HG02970 (cell line): Measurements from ENCODE around the gene MTNR1B.

Source experiments
- ATAC-seq: cut with Tn5 transposase; IDR thresholded peaks from one replicate; pipeline ENCODE4 v1.9.1; 2021; ENCODE audit warnings: mild to moderate bottlenecking, moderate library complexity, moderate number of reproducible peaks; ENCODE audit not compliant: unreplicated experiment, low FRiP score

MTNR1B gene

DNA sequence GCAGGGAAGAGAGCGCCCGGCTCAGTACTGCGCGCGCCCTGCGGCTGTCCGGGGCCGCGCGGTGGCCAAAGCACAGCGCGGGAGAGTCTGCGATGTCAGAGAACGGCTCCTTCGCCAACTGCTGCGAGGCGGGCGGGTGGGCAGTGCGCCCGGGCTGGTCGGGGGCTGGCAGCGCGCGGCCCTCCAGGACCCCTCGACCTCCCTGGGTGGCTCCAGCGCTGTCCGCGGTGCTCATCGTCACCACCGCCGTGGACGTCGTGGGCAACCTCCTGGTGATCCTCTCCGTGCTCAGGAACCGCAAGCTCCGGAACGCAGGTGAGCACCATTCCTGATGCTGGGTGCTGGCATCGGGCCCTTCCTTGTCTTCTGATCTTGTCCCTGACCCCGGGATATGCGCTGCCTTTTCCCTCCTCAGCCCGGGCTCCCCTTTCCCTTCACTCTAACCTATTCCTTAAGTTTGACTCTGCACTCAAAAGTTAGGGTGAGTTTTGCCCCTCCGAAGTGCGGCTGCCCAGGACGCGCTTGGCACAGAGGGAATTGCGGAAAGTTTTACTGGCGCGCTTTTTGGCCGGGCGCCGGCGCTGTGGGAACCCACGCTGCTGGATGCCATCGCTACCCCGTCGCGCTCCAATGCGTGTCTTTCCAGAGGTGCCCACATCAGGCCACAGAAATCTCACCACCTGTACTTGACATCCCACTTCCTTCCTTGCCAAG, at the start of gene MTNR1B:
TSS of gene MTNR1B (plus strand) at position 18 of the 714 bp plus-strand sequence. CDS start at position 93, 75 bp downstream.
- ATAC-seq = no peak

DNA sequence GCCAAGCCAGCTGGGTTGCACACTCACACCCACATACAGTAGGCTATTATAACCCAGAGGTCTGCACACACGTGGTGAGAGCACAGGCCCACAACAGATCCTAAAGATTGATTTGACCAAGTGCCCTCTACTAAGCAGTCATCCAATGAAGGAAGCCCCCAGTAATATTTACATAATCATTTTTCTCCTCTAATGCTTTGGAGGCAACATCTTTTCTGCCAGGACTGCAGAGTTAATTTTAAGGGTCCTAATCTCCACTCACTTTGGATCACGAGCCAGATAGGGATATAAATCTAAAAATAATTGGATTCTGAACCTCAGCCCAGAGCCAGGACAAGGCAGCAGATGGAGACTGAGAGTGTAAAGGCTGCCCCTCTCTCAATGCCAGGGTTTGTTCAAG, 49.1 kb upstream of the MTNR1B start:
- no peak for ATAC-seq

DNA sequence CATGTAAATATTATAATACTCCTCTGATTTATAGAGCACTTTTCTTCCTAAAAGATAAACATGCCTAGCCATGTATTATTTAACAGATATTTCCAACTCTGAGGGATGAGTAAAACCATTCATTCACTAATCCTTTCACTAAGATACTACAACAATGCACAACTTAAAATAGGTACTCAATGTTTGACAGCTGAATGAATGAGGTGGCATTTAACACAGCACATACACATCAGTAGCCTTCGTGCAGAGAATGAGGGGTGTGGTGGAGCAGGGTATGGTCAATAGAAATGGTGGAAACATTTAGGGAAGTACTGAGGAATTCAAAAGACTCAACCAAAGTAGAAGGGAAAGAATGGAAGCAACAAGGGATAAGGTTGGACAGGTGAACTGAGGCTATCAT, 46.7 kb upstream of the MTNR1B start:
- ATAC-seq = no peak

DNA sequence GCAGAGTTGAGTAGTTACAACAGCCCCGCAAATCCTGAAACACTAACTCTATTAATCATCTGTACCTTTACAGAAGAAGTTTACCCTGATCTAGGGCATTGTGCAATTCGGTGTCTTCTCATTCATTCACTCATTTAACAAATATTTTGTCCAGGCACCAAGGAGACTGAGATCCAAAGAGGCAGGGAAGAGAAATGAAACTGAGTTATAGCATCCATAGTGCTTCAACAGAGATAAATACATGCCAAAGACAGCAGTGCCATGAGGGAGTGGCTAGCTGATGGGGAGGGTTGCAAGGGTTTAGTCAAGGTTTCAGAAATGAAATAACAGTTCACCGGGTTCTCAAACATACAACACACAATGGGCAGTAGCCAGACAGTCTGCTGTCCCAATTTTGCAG, 40.2 kb upstream of the MTNR1B start:
- no peak for ATAC-seq

DNA sequence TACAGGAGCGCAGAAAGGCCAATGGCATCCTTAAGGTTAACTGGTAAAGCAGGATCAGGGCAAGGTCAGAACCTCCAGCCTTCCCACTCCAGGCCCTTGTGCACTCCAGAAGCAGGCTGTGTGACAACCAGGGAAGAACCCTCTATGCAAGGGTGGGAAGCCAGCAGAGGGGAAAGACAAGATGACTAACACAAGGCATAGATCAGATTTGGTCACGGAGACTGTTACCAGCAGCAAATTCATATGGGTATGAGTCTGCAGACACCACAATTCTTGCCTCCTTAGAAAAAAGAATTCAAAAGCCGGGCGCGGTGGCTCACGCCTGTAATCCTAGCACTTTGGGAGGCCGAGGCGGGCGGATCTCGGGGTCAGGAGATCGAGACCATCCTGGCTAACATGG, 39.8 kb upstream of the MTNR1B start:
- ATAC-seq = no peak

DNA sequence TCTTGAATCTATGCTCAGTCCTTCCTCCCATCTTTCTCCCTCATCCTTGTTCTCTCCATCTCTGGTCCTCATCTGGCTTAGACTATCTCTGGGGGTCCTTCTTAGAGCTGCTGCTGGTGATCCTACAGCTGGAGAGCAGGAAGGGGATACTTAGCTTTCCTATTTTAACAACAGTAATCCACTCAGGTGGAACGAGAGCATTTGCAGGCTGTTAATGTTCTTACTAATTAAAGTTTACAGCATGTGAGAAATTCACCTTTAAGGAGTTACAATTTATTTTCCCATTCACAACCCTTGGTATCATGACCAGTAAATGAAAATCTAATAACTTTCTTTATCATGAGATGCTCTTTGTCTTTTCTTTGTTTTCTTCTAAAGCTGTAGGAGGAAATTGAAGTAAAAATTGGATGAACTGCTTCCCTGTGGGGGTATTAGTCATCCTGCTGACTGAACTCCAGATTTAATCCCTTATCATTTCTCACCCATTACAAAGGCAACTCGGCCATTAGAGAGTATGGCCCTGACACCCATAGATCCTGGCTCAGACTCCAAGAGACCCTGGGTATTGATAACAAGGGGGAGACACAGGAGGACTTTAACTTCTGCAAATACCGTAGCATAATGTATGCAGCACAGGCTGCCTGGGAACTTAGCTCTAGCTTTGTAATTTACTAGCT, 37.6 kb upstream of the MTNR1B start:
- ATAC-seq = no peak

DNA sequence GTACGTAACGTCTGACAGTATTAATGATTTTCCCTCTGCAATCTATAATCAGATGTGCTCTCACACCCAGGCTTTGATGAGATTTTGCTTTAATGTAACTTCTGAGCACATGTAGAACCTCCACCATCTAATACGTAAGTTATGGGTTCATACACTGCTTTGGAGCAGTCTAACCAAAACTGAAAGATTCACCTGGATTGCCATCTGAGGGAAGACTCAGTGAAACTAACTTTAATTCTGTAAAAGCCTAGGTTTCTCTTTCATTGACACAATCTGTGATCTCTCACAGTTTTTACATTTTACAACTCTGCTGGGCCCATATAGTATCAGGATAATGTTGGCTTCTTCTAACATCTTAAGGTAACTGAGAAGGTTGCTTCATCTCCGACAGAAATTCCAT, 30.1 kb upstream of the MTNR1B start:
- ATAC-seq = no peak

DNA sequence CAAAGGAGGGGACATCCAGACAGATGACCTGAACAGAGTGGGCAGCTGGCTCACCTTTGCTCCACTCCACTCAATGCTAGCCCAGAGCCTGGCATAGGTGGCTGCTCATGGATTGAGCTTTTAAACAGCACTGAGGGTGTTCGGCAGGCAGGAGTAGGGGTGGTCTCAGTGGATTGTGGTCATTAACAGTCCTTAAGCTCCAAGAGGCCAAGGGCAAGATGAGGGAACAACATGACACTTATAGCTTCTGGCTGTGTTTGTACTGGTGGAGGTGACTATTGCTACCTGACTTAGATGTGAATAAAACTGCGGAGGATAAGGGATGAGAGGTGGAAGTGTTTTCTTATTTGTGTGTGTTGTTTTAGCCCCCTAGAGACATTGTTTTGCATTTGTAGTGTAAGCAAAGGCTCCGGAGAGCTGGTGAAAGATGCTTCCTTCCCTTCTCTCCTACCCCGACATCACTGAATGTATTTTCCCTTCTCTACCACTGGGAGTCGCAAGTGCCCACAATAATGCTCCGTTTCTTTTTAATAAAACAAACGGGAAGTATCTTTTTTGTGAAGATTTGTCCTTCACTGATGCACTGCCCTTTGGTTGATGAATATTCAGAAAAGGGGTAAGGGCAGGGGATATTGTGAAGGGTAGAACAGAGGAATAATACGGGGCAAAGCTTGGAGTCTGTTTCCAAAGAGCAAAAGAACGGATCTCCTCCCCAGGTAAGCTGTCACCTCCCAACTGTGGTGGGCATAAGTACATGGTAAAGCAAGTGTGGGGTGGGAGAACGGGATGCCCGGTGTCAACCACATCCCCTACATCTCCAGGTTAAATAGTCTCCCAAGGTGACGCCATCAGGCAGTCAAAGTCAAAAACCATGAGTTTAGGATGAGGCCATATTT, 27.5 kb upstream of the MTNR1B start:
- peak; percentile 57 for ATAC-seq

DNA sequence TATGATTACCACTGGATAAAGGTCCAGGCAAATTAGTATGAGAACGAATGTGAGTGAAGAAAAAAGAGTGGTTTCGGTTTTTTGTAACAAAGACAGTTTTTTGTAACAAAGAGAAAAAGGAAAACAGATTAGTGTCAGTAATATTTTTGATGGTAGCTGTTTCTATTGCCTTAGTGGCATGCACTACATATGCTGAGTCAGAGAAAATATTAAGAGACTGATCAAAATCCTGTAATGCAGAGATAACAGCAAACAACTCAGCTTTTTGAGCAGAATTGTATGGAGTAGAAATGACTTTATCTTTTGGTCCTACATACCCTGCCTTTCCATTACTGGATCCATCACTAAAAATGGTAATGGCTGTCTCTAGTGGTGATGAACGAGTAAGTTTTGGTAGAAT, 22.7 kb upstream of the MTNR1B start:
- no peak for ATAC-seq

DNA sequence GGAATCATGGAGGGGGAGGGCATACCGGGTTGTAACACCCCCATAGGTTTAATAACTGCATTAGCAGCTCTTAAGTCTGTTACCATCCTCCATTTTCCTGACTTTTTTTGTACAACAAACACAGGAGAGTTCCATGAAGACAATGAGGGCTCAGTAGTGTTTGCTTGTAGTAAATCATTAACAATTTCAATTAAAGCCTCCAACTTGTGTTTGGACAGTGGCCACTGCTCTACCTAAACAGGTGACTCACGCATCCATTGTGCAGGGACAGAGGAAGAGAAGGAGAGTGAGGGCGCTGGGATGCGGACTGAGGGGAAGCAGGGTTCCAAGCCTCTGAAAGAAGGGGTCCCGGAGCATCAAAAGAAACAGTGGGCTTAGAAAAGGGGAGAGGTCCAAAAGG, 21.3 kb upstream of the MTNR1B start:
- no peak for ATAC-seq

DNA sequence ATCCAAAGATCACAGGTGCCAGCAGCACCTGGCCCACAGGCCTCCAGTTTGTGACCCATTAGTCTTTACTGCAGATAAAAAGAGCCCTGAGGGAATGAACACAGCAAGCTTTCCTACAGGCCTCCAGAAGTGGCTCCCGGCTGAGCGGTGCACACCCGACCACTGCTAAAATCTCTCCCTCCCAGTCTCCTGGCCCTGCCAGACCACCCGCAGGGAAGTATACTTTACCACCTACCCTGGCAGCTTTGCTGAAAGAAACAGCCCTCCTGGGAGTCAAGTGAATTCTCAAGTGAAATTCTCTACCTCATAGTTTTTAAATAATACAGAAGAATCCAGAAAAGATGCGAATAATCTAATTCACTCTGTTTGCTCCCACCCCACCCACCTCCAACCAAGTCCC, 15.4 kb upstream of the MTNR1B start:
- no peak for ATAC-seq

DNA sequence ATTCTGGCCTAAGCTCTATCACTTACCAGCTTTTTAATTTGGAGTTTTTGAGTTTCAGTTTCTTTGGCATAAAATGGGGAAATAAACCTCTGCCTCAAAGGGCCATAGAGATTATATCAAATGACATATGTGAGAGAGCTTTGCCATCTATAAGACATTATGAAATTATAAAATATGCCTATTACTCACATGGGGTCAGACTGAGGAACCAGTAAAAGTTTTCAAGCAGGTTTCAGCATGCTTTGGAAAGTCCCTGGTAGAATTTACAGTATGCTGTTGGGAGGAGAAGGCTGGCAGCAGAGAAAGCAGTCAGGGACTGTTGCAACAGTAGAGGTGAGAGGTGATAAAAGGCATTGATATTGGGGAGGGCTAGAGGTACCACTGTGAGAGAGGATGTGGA, 13.6 kb upstream of the MTNR1B start:
- ATAC-seq = no peak

DNA sequence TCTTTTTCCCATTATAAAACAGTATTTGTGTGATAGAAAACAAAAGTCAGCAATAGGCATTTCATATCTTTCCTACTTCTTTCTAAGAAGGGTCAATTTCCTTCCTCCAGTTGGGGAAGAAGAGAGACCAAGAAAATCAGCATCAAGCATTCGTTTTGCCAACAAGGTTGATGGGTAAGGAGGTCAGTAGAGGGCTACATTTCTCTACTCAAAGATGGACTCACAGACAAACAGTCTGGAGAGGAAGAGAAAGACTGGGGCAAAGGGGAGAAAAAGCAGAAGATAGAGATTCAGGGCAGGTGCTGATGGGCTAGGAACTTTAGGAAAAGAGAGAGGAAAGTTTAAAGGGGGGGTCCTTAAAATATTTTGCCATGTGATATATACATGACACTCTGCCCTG, 8.6 kb upstream of the MTNR1B start:
- ATAC-seq = no peak

DNA sequence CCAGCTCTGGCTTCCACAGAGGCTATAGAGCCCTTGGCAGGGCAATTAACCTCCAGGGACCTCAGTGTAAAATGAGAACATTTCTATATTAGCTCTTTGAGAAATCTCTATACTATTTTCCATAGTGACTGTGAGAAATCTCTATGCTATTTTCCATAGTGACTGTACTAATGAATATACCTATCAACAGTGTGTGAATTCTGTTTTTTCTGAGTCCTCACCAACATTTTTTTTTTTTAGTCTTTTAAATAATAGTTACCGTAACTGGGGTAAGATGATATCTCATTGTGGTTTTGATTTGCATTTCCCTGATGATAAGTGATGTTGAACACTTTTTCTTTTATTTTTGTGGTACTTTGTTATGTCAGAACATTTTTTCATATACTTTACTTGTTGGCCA, 7.0 kb upstream of the MTNR1B start:
- no peak for ATAC-seq

DNA sequence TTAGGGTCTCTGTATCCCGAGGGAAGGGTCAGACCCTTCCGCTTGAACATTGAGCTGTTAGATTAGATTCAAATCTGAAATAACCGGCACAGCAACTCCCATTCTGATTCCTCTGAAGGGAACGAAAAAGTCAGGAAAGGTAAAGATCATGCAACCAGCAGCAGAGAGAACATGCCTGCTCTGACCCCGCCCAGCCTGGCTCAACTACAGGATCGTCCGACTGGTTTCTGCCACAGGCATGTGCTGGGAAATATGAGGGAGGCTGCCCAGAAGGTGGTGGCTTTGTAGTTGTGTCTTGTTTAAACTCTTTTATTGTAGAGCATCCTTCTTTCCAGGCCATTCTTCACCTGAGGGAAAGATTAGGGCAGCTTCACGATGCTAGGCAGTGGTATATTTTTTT, 5.0 kb upstream of the MTNR1B start:
- no peak for ATAC-seq

DNA sequence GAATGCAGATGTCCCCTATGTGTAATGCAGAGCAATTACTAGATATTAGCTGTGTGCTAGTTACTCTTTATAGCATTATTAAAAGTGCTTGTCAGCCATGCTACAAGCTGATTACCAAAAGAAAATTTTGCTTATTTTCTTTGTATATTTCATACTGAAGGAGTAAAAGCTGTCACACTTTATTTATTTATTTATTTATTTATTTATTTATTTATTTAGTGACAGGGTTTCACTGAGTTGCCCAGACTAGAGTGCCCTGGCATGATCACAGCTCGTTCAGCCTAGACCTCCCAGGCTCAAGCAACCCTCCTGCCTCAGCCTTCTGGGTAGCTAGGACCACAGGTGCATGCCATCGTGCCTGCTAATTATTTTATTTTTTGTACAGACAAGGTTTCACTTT, 4.3 kb upstream of the MTNR1B start:
- ATAC-seq = no peak

DNA sequence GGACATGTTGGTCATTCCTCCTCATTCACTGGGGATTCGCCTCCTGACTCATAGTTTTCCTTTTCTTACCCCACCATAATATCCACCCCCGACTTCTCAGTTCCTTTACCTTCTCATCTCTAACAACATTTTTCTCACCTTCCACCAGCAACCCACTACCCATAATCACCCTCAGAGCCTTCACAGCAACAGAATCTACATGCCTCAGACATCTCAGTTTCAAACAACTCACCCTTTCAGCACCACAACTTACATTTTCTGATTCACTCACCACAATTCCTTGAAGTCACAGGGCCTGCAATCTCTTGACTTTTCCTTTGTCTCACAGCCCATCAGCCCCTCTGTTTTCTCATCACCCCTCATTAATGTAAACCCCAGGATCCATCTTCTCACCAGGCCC, 2.3 kb upstream of the MTNR1B start:
- ATAC-seq = no peak

DNA sequence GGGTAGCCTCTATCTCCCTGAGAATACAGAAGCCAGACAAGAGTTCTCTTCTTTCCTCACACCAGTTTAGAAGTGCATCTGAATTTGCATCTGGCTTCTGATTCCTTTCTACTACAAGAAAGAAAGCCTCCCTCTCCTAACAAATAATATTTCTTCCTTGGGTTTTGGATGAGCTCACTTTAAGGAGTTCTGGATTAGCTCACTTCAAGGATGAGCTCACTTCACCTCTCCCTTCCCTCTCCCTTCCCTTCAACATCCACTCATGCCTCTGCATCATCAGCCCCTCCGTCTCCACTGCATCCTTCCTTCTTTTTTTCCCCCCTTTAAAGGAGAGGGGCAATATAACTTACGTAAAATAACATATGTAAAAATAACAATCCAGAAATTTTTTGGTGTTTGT, 1.6 kb upstream of the MTNR1B start:
- ATAC-seq = no peak

DNA sequence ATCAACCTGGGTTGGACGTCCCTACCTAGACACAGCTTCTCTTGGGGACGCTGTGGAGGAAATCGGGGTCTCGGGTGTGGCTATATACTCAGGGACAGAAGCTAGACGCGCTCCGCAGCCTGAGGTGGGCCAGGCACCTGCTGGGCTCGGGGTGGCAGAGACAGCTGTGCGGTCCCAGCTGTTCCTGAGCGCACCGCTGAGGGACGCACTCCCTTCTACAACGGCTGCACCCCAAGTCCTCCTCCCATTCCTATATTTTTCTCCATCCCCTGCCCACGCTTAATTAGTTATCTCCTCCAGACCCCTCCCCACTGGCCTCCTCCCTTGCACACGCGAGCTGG, 188 bp upstream of the MTNR1B start:
- ATAC-seq = no peak

DNA sequence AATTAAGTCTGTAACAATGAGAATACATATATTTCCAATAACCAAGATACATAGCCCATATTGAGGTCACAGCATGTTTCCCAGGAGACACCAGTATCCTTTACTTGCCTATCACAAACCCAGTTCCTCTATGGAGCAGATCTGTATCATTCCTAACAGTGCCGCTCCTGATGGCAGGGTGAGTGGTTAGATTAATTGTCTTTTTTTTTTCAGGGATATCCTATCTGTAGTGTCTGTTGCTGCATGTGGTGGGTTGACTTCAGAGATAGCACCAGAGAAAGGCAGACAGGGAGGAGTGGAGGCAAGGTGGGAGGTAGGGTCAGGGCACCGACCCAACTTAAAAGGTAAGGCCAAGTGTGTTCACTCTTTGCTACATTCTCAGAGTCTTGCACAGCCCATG, 2.8 kb downstream of the MTNR1B start:
- no peak for ATAC-seq

DNA sequence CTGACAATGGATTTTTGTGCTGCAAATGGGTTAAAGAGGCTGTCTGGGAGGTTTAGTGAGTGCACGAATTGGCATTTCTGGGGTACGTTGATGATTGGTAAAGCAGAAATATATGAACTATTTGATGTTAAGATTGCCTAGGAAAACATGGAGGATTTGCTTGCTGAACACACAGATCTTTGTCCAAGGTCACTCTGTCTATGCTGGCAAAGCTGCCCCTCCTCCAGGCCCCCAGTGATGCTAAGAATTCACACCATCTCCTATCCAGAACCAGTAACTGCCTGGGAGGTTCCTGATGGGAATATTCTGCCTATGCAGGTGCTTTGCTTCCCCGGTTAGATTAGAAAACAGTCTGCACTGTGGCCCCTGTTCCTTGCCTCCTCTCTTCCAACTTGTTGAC, 5.8 kb downstream of the MTNR1B start:
- ATAC-seq = no peak

DNA sequence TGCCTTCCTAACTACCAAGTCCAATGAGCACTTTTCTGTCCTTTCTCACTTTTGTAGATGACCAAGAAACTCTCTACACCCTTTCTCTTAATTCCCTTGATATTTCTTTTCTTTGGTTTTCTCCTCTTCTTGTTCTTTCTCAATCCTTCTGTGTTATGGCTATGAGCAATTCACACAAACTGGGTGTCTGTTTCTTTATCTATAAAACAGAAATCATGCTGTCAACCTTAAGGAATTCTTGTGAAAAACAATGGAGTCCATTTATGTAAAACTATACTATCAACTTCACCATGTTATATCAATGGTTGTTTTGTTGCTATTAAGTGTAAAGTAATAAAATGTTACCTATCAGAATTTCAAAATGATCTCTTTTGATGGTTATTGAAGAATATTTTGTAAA, 7.2 kb downstream of the MTNR1B start:
- no peak for ATAC-seq
